GM19397 (cell line): ENCODE data around the gene CCDC85C.

Source experiments
- ATAC-seq: cut with Tn5 transposase; IDR thresholded peaks from one replicate; pipeline ENCODE4 v1.9.1; 2021; ENCODE audit warnings: mild to moderate bottlenecking, moderate library complexity; ENCODE audit not compliant: unreplicated experiment

Gene CCDC85C

DNA sequence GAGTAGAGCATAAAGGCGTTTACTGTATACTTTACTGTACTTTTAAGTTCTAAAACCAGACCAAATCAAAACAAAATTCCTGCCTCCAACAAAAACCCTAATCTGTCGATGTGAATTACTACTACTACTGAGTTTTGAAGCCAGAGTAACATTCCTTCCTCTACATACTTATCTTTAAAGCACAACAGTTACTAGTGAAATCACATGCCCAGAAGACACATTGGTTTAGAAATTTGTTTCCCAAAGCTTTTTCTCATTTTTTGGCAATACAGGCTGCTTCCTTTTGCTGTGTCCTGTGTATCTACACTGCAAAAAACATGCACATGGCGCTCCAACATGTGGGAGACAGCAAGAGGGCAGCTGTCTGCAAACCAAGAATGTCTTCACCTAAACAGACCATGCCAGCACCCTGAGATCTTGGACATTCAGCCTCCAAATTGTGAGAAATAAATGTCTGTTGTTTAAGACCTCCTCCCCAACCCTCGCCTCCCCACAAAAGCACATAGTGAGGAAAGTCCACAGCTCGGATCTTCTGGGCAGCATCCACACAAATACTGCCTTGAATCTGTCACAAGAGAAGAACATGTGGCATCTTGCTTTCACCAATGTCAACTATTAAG lies 144.4 kb downstream of the CCDC85C start:
- ATAC-seq, result no peak

DNA sequence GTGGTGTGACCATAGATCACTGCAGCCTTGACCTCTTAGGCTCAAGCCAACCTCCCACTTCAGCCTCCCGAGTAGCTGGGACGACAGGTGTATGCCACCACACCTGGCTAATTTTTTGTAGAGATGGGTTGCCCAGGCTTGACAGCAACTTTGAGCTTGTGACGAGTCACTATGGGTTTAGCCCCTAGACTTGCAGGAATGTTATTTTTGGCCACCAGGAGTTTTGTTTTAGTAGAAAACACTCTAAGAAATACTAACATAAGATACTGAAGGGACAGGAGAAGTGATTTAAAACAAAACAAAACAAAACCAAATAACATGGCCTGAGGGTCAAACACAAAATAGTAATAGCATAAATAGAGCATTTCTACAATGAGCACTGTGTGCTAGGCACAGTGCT lies 149.8 kb downstream of the CCDC85C start:
- no peak for ATAC-seq

DNA sequence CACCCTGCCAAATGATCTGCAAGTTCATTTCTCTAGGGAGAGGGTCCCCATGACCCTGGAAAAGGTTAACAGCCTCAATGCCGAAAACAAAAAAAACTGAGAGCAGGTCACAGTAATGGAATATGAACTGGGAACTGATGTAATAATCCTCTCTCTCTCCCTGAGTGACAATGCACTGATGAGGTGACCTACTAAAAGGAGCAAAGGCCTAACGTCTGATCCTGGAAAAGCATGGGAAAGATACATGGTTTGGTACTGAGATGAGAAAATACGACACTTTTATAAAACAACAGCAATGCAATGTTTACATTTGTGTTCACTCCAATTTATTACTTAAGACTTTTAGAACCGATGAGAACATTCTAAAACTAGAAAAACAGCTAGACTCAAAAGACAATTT lies 151.0 kb downstream of the CCDC85C start:
- ATAC-seq, result no peak

DNA sequence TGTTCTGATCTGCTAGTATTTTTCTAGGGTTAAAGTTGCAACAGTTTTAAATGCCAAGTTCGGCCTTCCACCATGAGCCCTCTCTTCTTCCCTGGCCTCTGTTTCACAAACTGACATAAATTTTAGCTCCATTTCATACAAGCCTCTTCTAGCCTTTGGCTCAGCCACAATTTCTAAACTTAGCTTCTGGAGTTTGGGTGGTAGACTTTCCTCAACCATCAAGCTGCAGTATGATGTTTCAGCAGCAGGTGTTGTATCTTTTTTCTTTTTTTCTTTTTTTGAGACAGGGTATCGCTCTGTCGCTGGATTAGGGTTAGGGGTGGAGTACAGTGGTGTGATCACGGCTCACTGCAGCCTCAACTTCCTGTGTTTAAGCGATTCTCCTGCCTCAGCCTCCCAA lies 152.8 kb downstream of the CCDC85C start:
- no peak for ATAC-seq

DNA sequence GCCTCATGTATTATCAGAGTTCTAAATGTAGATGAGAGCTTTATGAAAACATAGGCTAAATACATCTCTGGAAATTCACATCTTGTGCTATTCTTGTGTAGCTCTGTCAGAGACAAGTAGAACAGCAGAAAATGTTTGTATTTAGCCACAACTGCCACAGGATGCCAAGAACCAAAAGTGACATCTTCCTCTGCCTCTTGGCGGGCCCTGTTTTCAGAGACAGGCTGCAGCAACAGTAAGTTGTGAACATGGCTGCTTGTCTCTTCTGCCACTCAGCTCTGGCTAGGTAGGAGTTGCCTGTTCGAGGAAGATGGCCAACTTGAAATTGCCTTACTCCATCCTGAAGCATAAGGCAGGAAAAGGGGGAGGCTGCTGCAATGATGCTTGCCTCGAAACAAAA lies 153.7 kb downstream of the CCDC85C start:
- no peak for ATAC-seq
